Panc1 (cell line): Measurements from ENCODE around the gene BCAS3.

ENCODE experiments used
- CTCF ChIP-seq: fragments of 450-650 bp; IDR thresholded peaks from 2 replicates; pipeline ENCODE4 v1.5.1; 2017; ENCODE audit warnings: mild to moderate bottlenecking
- POLR2AphosphoS5 ChIP-seq: IDR thresholded peaks from 2 replicates; pipeline ENCODE4 v1.6.1; 2012; ENCODE audit warnings: mild to moderate bottlenecking, low read depth, low read length, moderate library complexity
- REST ChIP-seq, 2 experiments: IDR thresholded peaks; 2 replicates each; pipeline ENCODE4 v1.6.1; 2011 to 2012; ENCODE audit warnings: low read depth in 2 of 2, control low read depth in 1 of 2, low read length in 1 of 2, mild to moderate bottlenecking in 1 of 2, moderate library complexity in 1 of 2; ENCODE audit not compliant: insufficient read depth in 1 of 2

- TF ChIP-seq POLR2AphosphoS5 (no peak), CTCF (no peak), REST (IDR thresholded peaks at IDR 0.05; ENCODE audit: insufficient read depth in 1 of 2, low read depth in 2 of 2, low read length in 1 of 2) (no peak)
Observed at GRCh38 chr17:61239953-61240352, 562.3 kb downstream of the BCAS3 start.
